ENCODE measurements around the gene AGAP5. TPM values are rescaled to one million over a fixed set of nuclear protein-coding genes. Genes with fewer than 3 reads are reported as not detected.

The AGAP5 gene
- total and polyA plus RNA-seq, 10 of the 15 experiments (the other 5 are each of a cell fraction or from before 2014, with no cell fraction given), result 0.68 to 8.5 (median 6.7) TPM; not detected in 1

- TF ChIP-seq RELB (IDR thresholded peaks at IDR 0.05; ENCODE audit: low read depth) (peak; percentile 98), CHD1 (IDR thresholded peaks at IDR 0.05; ENCODE audit: low read depth, low read length) (no peak), TAF1 (IDR thresholded peaks at IDR 0.05; ENCODE audit: borderline replicate concordance, low read depth, low read length) (peak; percentile 97), NRF1 (conservative IDR thresholded peaks at IDR 0.05; ENCODE audit: low read depth, low read length) (no peak), NFXL1 (IDR thresholded peaks at IDR 0.05; ENCODE audit: borderline replicate concordance) (no peak), HCFC1 (IDR thresholded peaks at IDR 0.05; ENCODE audit: low read length) (peak; percentile 83), SMC3 (IDR thresholded peaks at IDR 0.05; ENCODE audit: borderline replicate concordance, low read length) (no peak), STAT3 (IDR thresholded peaks at IDR 0.05; ENCODE audit: low read depth, low read length) (no peak), MEF2A (IDR thresholded peaks at IDR 0.05; ENCODE audit: insufficient read depth, low read depth, low read length) (no peak), KAT2A (conservative IDR thresholded peaks at IDR 0.05; ENCODE audit: control insufficient read depth, low read depth, low read length) (no peak), RFX5 (IDR thresholded peaks at IDR 0.05; ENCODE audit: low read depth, low read length) (no peak), ATF7 (IDR thresholded peaks at IDR 0.05; ENCODE audit: low read depth) (peak; percentile 63; the same call in 1 of the 2 replicates), RB1 (IDR thresholded peaks at IDR 0.05; ENCODE audit: borderline replicate concordance) (peak; percentile 79; the same call in 1 of the 2 replicates), MTA3 (IDR thresholded peaks at IDR 0.05; ENCODE audit: borderline replicate concordance, low read length) (no peak), SIX5 (IDR thresholded peaks at IDR 0.05; ENCODE audit: low read depth, low read length, severe bottlenecking) (peak; percentile 69), BMI1 (IDR thresholded peaks at IDR 0.05; ENCODE audit: borderline replicate concordance) (no peak), ZNF274 (IDR thresholded peaks at IDR 0.05; ENCODE audit: insufficient read depth, insufficient read length) (no peak), PAX8 (IDR thresholded peaks at IDR 0.05) (no peak), TCF12 (IDR thresholded peaks at IDR 0.05; ENCODE audit: low read depth, low read length) (no peak; the same call in 1 of the 2 replicates), ZBTB33 (IDR thresholded peaks at IDR 0.05) (no peak), SMAD5 (IDR thresholded peaks at IDR 0.05; ENCODE audit: low read depth) (peak; percentile 65; the same call in 1 of the 2 replicates)
- TF ChIP-seq, protein P1, sequence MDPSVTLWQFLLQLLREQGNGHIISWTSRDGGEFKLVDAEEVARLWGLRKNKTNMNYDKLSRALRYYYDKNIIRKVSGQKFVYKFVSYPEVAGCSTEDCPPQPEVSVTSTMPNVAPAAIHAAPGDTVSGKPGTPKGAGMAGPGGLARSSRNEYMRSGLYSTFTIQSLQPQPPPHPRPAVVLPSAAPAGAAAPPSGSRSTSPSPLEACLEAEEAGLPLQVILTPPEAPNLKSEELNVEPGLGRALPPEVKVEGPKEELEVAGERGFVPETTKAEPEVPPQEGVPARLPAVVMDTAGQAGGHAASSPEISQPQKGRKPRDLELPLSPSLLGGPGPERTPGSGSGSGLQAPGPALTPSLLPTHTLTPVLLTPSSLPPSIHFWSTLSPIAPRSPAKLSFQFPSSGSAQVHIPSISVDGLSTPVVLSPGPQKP (IDR thresholded peaks at IDR 0.05; ENCODE audit: low read depth, low read length), result peak; percentile 80
- TF ChIP-seq, protein P2, sequence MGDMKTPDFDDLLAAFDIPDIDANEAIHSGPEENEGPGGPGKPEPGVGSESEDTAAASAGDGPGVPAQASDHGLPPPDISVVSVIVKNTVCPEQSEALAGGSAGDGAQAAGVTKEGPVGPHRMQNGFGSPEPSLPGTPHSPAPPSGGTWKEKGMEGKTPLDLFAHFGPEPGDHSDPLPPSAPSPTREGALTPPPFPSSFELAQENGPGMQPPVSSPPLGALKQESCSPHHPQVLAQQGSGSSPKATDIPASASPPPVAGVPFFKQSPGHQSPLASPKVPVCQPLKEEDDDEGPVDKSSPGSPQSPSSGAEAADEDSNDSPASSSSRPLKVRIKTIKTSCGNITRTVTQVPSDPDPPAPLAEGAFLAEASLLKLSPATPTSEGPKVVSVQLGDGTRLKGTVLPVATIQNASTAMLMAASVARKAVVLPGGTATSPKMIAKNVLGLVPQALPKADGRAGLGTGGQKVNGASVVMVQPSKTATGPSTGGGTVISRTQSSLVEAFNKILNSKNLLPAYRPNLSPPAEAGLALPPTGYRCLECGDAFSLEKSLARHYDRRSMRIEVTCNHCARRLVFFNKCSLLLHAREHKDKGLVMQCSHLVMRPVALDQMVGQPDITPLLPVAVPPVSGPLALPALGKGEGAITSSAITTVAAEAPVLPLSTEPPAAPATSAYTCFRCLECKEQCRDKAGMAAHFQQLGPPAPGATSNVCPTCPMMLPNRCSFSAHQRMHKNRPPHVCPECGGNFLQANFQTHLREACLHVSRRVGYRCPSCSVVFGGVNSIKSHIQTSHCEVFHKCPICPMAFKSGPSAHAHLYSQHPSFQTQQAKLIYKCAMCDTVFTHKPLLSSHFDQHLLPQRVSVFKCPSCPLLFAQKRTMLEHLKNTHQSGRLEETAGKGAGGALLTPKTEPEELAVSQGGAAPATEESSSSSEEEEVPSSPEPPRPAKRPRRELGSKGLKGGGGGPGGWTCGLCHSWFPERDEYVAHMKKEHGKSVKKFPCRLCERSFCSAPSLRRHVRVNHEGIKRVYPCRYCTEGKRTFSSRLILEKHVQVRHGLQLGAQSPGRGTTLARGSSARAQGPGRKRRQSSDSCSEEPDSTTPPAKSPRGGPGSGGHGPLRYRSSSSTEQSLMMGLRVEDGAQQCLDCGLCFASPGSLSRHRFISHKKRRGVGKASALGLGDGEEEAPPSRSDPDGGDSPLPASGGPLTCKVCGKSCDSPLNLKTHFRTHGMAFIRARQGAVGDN (IDR thresholded peaks at IDR 0.05), result no peak
Observed at GRCh38 chr10:73730153-73730906, 32.4 kb upstream of the AGAP5 start (continued).
